Subcutaneous abdominal adipose tissue (tissue), 5 donors: ENCODE measurements around the gene CCDC179.
A peak's percentile ranks its signal among the peaks of the same experiment; 100 is the strongest.

ENCODE experiments used
- H3K27ac ChIP-seq: one replicate; pipeline ENCODE4 v1.7.0; 2013; ENCODE audit warnings: low read depth, mild to moderate bottlenecking, inconsistent platforms, low read length, moderate library complexity
- H3K27me3 ChIP-seq, 5 donors: one replicate each; pipeline ENCODE4 v1.7.0; 2013; ENCODE audit warnings: low read length in 5 of 5, inconsistent platforms in 1 of 5; ENCODE audit not compliant: control insufficient read depth in 5 of 5, insufficient read depth in 4 of 5
- H3K36me3 ChIP-seq, 5 donors: one replicate each; pipeline ENCODE4 v1.7.0; 2013; ENCODE audit warnings: low read length in 5 of 5; ENCODE audit not compliant: control insufficient read depth in 5 of 5, insufficient read depth in 5 of 5
- H3K4me1 ChIP-seq, 5 donors: one replicate each; pipeline ENCODE4 v1.7.0; 2013; ENCODE audit warnings: low read length in 5 of 5, mild to moderate bottlenecking in 3 of 5, moderate library complexity in 1 of 5; ENCODE audit not compliant: control insufficient read depth in 5 of 5, insufficient read depth in 5 of 5
- H3K4me3 ChIP-seq, 5 donors: one replicate each; pipeline ENCODE4 v1.7.0; 2013; ENCODE audit warnings: low read length in 5 of 5, low read depth in 1 of 5
- H3K9ac ChIP-seq, 5 donors: one replicate each; pipeline ENCODE4 v1.7.0; 2013; ENCODE audit warnings: low read length in 5 of 5, mild to moderate bottlenecking in 4 of 5, moderate library complexity in 3 of 5
- H3K9me3 ChIP-seq, 5 donors: one replicate each; pipeline ENCODE4 v1.7.0; 2013; ENCODE audit warnings: low read length in 5 of 5; ENCODE audit not compliant: control insufficient read depth in 5 of 5
- donor health status: healthy.
- donor health status: healthy.
- donor health status: healthy.
- donor health status: healthy.
- donor health status: healthy.

CCDC179 gene

DNA sequence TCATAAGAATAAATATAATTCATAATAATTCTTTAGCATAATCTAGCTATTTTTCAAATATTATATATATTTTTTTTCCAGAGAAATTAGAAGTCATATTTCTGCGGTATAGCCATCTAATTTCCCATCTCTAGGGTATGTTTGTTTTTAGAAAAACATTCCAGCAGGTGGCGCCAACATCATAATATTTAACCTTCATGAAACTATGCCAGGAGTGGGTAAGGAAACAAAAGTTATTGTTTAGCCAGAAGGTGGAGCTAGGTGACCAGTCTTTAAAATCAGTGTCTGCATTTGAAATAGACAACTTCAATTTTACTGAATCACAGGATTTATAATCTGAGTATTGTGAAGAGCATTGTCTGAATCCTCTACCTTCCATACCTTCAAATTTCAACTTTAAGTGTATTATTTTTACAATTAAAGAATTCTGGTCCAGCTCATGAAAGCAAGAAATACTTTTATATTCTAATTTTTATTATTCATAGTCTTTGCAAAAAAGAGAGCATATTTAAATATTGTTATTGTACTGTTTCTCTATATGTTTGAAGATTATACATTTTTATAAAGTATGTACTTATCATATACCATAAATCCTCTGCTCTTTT lies 15.7 kb upstream of the CCDC179 start:
- Histone ChIP-seq H3K27me3 (no peaks in the 10 kb centered on the region), H3K9ac (no peak overlapping the region), H3K9me3 (no peaks in the 10 kb centered on the region), H3K36me3 (no peaks in the 10 kb centered on the region), H3K27ac (no peak overlapping the region), H3K4me1 (peaks cover 0 to 10% (median 2%) of the 10 kb centered on the region in 5 donors), H3K4me3 (no peak overlapping the region)

DNA sequence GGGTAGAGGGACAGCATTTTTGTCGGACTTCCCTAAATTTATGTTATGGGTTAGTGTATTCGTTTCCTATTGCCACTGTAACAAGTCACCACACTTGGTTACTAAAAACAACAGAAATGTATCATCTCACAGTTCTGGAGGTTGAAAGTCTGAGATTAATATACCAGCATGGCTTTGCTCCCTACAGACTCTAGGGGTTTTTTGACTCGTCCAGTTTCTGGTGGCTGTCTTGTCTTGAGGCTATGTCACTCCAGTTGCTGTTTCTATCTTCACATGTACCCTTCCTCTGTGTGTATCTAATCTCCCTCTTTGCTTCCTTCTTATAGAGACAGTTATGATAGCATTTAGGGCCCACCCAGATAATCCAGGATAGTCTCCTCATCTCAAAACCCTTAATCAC lies 9.1 kb upstream of the CCDC179 start:
- Histone ChIP-seq H3K9ac (no peak overlapping the region), H3K4me3 (no peak overlapping the region), H3K36me3 (no peaks in the 10 kb centered on the region), H3K4me1 (no peaks in the 10 kb centered on the region), H3K27me3 (no peaks in the 10 kb centered on the region), H3K27ac (no peak overlapping the region), H3K9me3 (no peaks in the 10 kb centered on the region)

DNA sequence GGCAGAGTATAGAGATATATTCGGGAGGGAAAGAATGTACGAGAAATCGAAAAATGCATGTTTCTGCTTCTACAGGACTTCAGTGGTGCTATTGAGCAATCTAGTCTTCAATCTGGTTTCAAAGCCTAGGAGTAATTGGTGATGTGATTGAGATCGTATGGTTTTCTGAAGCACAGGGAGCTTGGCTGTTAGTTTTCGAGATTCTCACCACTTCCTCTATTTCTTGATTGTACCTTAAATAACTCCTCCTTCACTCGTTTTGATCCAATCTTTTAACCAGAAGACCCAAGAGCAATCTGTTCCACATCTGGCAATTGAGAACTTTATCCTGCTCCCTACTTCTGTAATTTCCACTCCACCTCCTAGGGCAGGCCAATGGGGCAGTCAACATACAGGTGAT lies 518 bp downstream of the CCDC179 start:
- no peaks in the 10 kb centered on the region for H3K27me3 ChIP-seq
- no peaks in the 10 kb centered on the region for H3K36me3 ChIP-seq
- no peak overlapping the region for H3K4me3 ChIP-seq
- H3K4me1 ChIP-seq, result no peaks in the 10 kb centered on the region
- H3K27ac ChIP-seq, result no peak overlapping the region
- H3K9me3 ChIP-seq, result no peaks in the 10 kb centered on the region
- no peak overlapping the region for H3K9ac ChIP-seq

DNA sequence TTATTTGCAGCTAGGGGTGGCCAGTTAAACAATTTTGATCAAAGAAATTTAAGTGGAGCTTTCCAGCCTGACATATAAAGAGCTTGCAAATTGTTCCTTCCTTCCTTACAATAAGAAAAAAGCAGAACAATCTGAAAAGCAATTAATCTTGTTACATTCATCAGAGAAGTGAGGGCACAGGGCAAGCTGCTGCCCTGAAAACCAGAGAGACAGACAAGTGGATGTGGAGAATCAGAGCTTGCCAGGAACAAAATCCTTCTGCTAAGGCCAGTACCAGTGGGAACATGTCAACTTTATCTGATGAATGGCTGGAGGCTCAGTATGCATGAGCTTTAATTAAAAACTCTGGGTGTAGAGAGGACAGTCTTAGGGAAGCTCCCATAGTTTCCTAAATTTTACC lies 8.8 kb downstream of the CCDC179 start:
- Histone ChIP-seq H3K4me3 (no peak overlapping the region), H3K27me3 (no peaks in the 10 kb centered on the region), H3K36me3 (no peaks in the 10 kb centered on the region), H3K4me1 (no peaks in the 10 kb centered on the region), H3K9ac (no peak overlapping the region), H3K27ac (no peak overlapping the region), H3K9me3 (peaks cover 0 to 4% (median 0%) of the 10 kb centered on the region in 5 donors)

DNA sequence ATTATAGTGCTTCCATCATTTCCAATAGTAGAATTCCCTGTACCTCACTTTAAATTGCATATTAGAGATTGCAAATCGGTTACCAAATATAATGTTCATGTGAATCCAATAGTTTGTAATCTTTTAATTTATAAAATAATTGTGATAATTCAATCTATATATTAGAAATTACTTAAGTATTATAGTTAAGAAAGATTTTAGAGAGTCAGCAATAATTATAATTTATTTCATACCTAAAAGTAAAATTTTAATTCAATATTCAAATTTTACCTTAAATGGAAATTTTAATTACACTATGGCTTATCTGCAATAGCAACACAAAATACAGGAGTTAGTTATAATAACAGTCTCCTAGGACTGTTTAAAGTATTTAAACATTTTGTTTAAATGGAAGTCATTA lies 13.5 kb downstream of the CCDC179 start:
- H3K27ac ChIP-seq, result no peak overlapping the region

DNA sequence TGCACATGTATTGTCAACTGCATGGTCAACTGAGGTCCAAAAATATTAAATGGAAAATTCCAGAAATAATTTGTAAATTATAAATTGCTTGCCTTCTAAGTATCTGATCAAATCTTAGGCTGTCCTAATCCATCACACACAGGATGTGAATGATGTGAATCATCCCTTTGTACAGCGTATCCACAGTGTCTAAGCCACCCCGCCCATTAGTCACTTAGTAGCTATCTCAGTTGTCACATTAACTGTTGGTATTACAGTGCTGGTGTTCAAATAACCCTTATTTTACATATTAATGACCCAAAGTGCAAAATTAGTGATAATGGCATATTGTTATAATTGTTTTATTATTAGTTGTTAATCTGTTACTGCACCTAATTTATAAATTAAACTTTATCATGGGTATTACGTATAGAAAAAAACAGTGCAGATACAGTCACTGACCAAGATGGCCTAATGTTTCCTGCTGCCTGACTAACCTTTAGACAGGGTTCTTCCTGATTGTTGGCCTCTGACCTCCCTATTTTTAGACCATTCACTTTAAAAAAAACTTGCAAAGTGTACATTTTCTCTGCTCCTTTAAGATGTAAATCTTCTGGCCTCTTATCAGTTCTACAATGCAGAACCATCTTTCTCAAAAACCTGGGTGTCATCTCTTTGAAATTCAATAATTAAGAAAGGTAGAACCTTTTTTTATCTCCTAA lies 27.8 kb downstream of the CCDC179 start:
- H3K36me3 ChIP-seq, result no peaks in the 10 kb centered on the region

More for the DNA sequence above, 13.5 kb downstream of the CCDC179 start:
- Histone ChIP-seq H3K27me3 (no peaks in the 10 kb centered on the region), H3K4me3 (no peak overlapping the region), H3K9ac (no peak overlapping the region), H3K36me3 (no peaks in the 10 kb centered on the region), H3K9me3 (no peaks in the 10 kb centered on the region), H3K4me1 (no peaks in the 10 kb centered on the region)

DNA sequence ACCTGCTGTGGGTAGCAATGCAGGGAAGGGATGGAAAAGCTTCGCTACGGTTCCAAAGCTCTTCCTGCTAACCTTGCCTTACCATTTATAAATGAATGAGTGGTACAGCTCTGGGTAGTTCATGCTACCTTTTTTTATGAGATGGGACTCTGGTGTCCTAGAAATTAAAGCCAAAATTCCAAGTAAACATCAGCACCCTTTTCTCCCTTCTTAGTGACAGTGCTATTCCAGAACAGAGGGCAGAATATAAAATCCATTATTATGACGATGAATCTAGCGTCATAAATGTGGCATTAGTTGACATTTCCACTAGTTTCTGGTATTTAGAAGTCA lies 30.2 kb downstream of the CCDC179 start:
- H3K9ac ChIP-seq, result no peak overlapping the region
- peak overlapping the region; percentile 59 to 90 (median 70) for H3K4me3 ChIP-seq
- no peaks in the 10 kb centered on the region for H3K9me3 ChIP-seq
- H3K27me3 ChIP-seq, result no peaks in the 10 kb centered on the region
- no peak overlapping the region for H3K27ac ChIP-seq
- H3K4me1 ChIP-seq, result peaks cover 0 to 18% (median 11%) of the 10 kb centered on the region in 5 donors
- H3K36me3 ChIP-seq, result peaks cover 0 to 3% (median 2%) of the 10 kb centered on the region in 5 donors

More for the DNA sequence above, 27.8 kb downstream of the CCDC179 start:
- H3K9me3 ChIP-seq, result no peaks in the 10 kb centered on the region
- no peak overlapping the region for H3K9ac ChIP-seq
- no peak overlapping the region for H3K4me3 ChIP-seq
- no peak overlapping the region for H3K27ac ChIP-seq
- no peaks in the 10 kb centered on the region for H3K27me3 ChIP-seq
- peaks cover 0 to 18% (median 11%) of the 10 kb centered on the region in 5 donors for H3K4me1 ChIP-seq

DNA sequence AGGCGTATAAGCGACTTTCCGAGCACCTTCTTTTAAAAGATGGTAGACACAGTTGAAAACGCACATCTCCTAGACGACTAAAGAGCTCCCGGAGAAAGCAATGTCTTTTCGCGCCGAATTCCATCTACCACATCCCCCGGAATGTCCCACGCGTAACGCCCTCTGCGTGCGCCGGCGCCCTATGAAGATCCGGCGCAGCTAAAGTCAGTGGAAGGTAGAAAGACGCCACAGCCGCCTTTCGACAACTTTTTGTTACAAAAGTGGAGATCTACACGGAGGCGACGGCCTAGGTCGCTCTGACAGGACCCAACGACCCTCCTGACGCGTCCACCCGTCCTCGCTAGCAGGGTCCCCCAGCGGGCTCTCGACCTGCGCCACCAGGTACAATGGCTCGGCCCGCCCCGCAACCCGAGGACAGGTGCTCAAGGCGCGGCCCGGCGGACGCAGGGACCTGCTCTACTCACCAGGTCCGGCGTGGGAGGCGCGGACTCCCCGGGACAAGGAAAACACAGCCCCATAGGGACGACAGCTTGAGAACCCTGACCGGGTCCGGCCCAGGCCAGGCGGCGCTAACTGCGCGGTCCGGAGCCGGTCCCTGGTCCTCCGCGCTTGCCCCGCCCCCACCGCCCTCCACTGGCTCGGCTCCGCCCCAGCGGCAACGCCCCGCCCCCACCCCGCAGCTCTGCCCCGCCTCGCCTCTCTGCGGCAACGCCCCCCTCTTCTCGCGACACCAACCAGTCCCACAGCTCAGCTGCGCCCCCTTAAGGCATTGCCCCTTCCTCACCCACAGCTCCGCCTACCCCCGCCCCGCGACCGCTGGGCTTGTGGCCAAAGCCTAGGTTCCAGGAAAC lies 30.8 kb downstream of the CCDC179 start, which contains the start of gene SVIP:
Gene SVIP, minus strand, starts transcription at position 571 of the 851 bp plus-strand sequence. Its CDS starts 53 bp downstream, at position 518.
- Histone ChIP-seq H3K4me3 (peak within 1 kb of the TSS; percentile 68 to 90 (median 80)), H3K36me3 (peaks cover 0 to 7% (median 2%) of the 10 kb centered on the region in 5 donors), H3K9me3 (no peaks in the 10 kb centered on the region), H3K27me3 (no peaks in the 10 kb centered on the region), H3K4me1 (peaks cover 0 to 18% (median 11%) of the 10 kb centered on the region in 5 donors), H3K27ac (no peak within 1 kb of the TSS), H3K9ac (peak within 1 kb of the TSS; percentile 13 to 86 (median 68))

DNA sequence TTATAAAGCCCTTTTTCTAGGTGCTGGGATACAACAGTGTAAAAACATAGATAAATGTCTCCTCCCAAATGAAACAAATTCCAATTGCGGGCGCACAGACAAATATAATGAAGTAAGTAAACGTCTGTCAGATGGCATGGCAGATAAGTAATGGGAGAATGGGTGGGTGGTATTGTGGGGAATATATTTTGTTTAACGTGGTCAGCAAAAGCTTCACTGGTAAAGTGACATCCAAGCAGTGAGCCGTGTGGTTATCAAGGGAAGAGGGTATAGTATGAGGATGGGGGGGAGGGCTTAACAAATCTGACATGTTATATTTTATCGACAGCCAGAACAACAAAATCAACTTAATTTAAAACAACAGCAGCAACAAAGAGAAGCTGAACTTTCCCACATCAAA lies 31.9 kb downstream of the CCDC179 start:
- H3K36me3 ChIP-seq, result peaks cover 0 to 7% (median 3%) of the 10 kb centered on the region in 5 donors
- H3K27ac ChIP-seq, result no peak overlapping the region
- H3K4me1 ChIP-seq, result peaks cover 0 to 18% (median 11%) of the 10 kb centered on the region in 5 donors
- H3K9ac ChIP-seq, result no peak overlapping the region
- no peaks in the 10 kb centered on the region for H3K9me3 ChIP-seq
- no peaks in the 10 kb centered on the region for H3K27me3 ChIP-seq
- H3K4me3 ChIP-seq, result peak overlapping the region in 1 of 5 donors; percentile 80

DNA sequence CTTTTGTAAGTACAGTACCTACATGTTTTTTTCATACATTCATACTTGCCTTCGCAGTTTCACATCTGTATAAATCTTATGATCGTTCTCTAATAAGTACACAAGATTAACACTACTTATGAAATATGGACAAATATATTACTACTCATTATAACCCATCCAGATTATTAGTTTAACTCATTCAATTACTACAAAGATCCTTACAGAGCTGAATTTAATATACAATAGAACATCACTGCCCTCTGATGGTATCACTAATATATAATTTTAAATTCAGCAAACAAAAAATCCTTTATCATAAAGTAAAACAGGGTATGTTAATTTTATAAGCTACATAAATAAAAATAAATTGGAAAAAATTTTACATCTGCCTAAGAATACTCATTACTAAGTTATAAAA lies 38.1 kb downstream of the CCDC179 start:
- Histone ChIP-seq H3K36me3 (peaks cover 0 to 16% (median 6%) of the 10 kb centered on the region in 5 donors), H3K9ac (no peak overlapping the region), H3K27me3 (no peaks in the 10 kb centered on the region), H3K9me3 (no peaks in the 10 kb centered on the region), H3K27ac (no peak overlapping the region), H3K4me1 (no peaks in the 10 kb centered on the region), H3K4me3 (no peak overlapping the region)
